DMS 273 (cell line): ENCODE results near the gene GOLT1B.

Experiments used
- DNase-seq: peaks from one replicate; lab custom pipeline; 2025; ENCODE audit not compliant: unreplicated experiment; lab: John Stamatoyannopoulos, UW

GOLT1B gene

DNA sequence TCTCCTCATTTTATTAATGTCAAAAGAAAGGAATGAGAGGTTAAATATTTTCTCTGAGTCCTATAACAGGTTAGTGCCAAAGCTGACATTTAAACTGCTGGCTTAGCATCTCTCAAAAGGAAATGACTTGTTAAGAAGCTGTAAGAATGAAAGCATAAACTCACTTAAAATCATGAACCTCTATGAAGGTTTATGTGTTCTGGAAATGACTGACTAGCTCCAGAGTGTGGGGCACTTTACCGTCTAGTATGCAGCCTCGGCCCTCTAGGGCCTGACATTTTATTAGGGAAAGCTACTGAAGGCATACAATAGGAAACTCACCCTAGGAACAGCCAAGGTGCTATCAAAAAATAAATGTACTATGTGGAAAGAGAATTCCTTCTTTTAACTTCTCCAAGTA is 59.6 kb downstream of the GOLT1B start:
- DNase-seq = no peak

DNA sequence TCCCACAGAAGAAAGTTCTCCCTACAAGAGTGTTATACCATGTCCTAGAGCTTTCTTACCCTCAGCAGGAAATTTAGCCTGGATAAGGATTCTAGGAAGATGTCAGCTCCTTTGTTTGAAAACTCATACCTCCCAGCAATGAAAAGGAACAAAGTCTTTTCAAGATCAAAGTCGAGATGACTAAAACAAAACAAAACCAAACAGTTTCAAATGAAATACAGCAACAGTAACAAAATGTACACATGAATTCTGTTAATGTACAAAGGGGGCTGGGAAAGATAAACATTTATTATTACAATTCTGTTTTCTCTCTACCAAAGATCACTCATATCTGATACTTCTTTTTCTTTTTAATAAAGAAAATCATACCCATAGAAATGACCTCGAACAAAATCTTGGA is 61.3 kb downstream of the GOLT1B start:
- DNase-seq = no peak

DNA sequence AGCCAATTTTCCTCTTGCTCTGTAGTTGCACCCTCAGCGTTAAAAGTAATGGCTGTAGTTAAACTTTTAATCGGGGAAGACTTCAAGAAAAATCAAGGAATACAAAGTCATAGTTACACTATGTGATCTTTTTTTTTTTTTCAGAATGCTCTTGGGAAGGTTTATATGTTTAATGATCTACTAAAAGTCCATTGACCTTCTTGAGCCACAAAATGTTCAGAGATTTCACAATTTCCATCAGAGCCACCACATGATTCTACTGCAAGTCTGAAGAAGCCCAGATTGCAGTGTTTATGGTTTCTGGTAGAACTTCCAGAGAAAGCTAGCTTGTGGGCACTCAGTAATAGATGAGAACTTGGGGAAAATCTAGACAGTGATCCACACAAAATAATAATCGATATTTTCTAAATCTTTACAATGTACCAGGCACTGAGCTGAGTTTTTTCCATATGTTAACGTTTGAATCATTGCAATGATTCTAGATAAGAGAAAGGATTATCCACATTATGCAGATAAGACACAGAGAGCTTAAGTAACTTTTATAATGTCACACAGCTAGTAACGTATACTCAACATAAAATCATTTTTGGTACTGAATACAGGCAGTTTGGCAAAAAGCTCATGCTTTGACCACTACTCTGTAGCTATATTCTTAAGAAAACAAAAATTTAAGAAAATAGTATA is 64.8 kb downstream of the GOLT1B start:
- DNase-seq = no peak

DNA sequence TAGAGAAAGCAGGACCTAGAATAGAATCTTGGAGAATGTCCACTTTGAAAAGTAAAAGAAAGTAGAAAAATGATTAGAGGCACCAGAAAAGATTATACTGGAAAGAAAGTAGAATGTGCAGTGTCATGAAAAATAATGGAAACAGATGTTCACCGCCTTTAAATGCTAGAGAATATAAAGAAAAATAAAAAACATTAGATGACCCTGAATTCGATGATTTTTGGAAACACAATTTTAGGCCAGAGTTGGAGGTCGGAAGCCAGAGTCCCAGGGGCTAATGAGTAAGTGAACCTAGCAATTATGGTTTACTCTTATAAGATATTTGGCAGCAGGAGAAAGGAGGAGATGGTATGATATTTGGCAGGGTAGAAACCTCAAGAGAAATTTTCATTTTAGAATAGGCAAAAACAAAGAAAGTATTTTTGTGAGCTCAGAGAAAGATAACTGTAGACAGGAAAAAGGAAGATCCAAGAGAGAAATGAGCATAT is 65.4 kb downstream of the GOLT1B start:
- no peak for DNase-seq
